GM18526 (cell line): ENCODE data around the gene NRN1.

Experiments
- POLR2A ChIP-seq: IDR thresholded peaks from 3 replicates; pipeline ENCODE4 v1.6.1; 2011; ENCODE audit not compliant: insufficient read length; ENCODE audit errors: extremely low read depth

Gene NRN1

DNA sequence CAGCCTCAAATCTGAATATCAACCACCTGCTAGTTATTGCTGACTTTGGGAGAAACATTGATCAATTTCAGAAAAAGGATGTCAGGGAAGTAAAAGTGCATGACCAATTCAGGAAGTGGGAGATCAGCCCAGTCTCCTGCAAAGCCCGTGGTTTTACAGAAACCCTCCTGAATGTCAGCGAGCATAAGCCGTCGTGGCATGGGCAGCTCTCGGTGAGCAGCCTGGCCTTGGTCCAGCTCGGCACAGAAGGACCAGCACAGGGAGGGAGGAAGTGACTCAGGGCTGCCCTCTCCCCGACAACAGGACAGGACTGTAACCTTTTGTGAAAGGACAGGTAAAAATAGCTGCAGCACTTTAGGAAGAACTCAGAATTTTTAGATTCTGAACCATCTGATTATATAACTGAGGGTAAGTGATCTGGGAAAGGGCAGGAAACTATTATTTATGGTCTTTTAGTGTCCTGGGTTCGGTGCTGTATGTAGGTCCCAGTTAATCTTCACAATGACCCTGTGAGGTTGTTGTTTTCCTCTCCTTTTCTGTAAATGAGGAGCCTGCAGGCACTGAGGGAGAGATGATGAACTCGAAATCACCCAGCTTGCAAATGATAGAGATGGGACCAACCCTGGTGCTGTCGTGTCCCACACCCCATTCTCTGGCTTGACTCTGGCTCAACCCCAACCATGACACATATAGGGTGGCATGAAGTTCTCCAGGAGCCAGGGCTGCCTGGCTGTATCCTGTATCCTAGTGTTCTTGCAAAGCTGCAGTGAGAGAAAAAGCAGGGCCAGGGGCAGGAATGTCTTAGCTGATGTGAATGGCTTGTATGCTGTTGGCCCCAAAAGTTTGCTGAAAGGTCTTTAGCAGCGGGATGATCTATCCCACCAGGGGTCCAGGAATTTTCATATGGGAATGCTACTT, 37.6 kb downstream of the NRN1 start:
- no peak for TF ChIP-seq POLR2A

DNA sequence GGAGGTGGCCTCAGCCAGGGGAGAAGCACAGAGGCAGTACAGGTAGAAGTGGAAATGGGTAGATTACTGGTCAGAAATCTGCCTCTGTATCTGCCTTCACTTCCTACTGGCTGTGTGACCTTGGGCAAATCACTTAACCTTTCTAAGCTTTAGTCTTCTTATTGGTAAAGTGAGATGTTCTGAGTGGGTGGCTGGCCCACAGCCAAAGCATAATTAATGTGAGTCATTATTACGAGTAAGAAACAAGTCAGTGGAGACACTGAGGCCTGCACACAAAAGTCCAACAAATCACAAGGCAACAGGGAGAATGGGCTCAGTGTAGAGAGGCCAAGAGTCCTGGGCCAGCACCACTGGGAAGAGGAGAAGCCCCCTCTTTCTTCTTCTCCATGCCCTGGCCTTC, 39.1 kb downstream of the NRN1 start:
- TF ChIP-seq POLR2A = no peak

DNA sequence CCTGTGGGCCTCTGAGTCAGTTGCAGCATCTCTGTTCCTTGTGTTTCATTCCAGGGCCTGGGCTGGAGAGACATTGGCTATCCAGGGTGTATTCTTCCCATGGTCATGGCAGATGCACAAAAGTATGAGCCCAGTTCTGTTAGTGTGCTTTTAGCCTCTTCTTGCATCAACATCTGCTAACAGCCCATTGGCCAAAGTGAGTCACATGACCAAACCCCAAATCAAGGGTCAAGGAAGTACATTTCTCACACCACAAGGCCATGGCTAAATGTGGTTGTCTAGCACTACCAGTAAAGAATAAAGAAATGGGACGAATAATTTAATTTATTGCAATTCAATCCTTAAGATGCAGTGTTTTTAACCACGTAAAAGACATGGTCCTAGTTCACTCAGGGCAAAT, 43.9 kb downstream of the NRN1 start:
- no peak for TF ChIP-seq POLR2A

DNA sequence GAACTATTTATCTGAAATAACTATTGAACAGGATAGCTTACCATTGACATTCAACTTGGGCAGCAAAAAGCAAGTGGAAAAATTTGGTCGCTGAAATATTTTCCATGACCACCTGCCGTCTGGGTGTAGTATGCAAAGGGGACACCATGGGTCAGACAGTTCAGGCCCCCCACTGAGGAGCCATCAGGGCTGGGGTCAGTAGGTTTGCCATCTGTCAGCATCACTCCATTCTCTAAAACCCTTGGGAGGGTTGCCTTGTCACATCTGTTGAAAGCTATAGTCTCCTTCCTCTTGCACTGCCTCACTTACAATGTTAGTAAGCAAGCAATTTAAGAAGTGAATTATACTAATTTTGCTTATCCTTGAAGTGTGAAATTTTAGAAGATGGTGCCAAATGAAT, 44.9 kb downstream of the NRN1 start:
- TF ChIP-seq POLR2A = no peak

DNA sequence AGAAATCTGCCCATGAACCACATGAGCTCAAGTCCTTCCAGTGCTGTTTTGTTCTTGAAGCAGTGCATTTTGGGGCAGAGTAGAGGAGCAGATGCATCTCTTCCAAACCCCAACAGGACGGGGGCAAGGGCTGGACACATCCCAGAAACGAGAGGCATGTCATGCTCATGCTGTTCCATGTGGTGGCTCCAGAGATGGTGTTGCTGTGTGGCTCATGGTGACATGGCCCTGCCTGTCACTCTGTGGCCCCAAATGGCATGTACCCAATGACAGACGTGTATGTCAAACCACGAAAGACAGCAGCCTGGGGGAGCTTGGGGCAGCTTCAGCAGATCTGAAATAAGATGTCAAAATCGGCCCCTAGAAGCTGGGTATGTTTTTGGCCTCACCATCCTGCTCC, 46.3 kb downstream of the NRN1 start:
- no peak for TF ChIP-seq POLR2A

DNA sequence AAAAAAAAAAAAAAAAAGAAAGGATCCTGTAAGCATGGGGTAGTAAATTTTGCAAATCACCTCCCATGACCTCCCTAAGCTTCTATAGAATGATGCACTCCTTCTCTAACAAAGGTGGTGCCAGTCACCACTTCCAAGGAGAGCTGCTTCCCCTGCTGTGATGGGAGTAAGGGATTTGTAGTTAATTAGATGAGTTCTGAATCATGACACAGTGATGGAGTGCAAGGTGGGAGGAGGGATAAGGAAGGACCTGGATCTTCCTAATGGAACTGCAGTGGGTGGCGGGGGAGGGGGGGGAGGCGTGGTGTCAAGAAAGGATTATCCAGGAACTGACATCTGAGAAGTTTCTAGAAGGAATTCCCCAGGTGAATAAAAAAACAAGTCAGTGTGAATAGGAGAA, 47.8 kb downstream of the NRN1 start:
- no peak for TF ChIP-seq POLR2A

DNA sequence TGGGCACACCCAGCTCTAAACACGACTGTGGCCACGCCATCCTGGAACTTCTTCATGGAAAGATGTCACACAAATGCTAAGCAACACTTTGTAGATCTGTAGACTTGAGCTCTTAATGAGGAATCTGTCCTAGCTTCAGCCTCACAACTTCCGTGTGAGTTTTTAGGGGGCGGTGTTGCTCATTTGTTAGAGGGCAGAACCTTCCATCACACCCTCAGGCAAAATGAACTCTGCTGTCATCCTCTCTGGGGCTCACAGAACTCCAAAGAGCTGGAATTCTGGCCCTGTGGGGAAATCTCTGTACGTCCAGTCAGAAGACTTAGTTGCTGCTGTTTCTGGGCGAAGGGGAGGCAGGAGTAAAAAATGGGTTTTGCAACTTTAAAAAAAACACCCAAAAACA, 49.8 kb downstream of the NRN1 start:
- no peak for TF ChIP-seq POLR2A

DNA sequence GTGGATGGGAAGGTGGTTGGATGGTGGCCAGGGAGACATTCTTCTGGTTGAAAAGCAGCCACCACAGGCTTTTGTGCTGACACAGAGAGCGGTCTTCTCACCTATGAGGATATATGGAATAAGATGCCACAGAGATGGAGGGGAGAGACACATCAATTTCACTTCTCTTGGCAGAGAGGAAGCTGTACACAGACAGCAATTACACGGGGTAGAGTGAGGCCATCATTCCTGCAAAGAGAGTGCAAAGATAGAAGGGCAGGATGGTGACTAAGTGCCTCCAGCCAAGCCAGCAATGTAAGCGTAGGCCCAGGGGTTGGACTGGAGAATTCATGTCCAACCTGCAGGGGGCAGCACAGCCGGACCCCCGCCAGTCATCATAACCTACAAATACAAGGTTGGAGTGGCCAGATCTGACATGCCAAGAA, 56.4 kb downstream of the NRN1 start:
- no peak for TF ChIP-seq POLR2A
